Measurements from ENCODE around the gene KRTAP10-7. TPM values are rescaled to one million over a fixed set of nuclear protein-coding genes. Genes with fewer than 3 reads are reported as not detected.
"Not testable (repeated sequence)": the region's sequence is repeated elsewhere in the genome, so short reads cannot be mapped to it uniquely, and the experiment has no call there.

The KRTAP10-7 gene
- total RNA-seq, 2 experiments from 2014 or later: not detected

DNA sequence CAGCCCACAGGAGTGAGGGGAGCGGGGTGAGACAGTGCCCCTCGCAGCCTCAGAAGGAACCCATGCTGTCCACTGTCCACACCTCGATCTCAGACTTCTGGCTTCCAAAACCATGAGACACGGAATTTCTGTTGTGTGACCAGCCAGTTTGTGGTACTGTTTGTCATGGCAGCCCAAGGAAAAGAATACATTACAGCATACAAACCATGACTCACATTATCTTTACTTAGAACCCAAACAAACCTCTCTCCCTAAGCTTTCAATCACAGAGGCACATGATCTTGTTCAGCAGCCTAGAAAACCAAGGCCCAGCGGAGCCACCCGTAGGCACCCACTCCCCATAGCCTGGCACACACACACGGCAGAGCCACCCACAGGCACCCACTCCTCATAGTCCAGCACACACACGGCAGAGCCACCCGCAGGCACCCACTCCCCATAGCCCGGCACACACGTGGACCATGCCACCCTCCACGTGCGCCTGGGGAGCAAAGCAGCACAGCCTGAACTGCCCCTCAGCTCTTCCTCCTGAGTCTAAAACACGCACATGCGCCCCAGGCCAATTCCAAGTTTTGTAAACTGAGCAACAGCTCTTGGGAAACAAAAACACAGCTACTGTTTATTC lies 27.3 kb upstream of the KRTAP10-7 start:
- ChIA-PET POLR2A (no interaction called here), CTCF (no interaction called here)
- Mint-ChIP-seq H3K4me3 (no peak overlapping the region), H3K9me3 (peaks cover 15% of the 10 kb centered on the region), H3K27me3 (peaks cover 3% of the 10 kb centered on the region), H3K27ac (no peak overlapping the region), H3K4me1 (ENCODE audit: low read depth) (no peaks in the 10 kb centered on the region), H3K36me3 (ENCODE audit: low read depth) (peaks cover 9% of the 10 kb centered on the region)
- DNase-seq (no peak), ATAC-seq (no peak)
- intact Hi-C loops (cut with micrococcal nuclease): no loop called here
- TF ChIP-seq, protein P1, sequence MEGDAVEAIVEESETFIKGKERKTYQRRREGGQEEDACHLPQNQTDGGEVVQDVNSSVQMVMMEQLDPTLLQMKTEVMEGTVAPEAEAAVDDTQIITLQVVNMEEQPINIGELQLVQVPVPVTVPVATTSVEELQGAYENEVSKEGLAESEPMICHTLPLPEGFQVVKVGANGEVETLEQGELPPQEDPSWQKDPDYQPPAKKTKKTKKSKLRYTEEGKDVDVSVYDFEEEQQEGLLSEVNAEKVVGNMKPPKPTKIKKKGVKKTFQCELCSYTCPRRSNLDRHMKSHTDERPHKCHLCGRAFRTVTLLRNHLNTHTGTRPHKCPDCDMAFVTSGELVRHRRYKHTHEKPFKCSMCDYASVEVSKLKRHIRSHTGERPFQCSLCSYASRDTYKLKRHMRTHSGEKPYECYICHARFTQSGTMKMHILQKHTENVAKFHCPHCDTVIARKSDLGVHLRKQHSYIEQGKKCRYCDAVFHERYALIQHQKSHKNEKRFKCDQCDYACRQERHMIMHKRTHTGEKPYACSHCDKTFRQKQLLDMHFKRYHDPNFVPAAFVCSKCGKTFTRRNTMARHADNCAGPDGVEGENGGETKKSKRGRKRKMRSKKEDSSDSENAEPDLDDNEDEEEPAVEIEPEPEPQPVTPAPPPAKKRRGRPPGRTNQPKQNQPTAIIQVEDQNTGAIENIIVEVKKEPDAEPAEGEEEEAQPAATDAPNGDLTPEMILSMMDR (IDR thresholded peaks at IDR 0.05): no peak

DNA sequence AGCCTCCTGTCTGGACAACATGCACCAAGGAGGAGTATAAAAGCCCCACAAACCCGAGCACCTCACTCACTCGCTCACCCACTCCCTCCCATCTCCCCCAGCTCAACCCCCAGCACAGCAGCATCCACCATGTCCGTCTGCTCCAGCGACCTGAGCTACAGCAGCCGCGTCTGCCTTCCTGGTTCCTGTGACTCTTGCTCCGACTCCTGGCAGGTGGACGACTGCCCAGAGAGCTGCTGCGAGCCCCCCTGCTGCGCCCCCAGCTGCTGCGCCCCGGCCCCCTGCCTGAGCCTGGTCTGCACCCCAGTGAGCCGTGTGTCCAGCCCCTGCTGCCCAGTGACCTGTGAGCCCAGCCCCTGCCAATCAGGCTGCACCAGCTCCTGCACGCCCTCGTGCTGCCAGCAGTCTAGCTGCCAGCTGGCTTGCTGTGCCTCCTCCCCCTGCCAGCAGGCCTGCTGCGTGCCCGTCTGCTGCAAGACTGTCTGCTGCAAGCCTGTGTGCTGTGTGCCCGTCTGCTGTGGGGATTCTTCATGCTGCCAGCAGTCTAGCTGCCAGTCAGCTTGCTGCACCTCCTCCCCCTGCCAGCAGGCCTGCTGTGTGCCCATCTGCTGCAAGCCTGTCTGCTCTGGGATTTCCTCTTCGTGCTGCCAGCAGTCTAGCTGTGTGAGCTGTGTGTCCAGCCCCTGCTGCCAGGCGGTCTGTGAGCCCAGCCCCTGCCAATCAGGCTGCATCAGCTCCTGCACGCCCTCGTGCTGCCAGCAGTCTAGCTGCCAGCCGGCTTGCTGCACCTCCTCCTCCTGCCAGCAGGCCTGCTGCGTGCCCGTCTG lies 26.6 kb upstream of the KRTAP10-7 start, which contains the start of gene KRTAP10-4:
KRTAP10-4 (plus strand) TSS at position 100 of the 827 bp plus-strand sequence; CDS start at position 130, 30 bp downstream.
- H3K4me3 Mint-ChIP-seq; ATAC-seq; intact Hi-C loops (cut with micrococcal nuclease); H3K27me3 Mint-ChIP-seq; H3K27ac Mint-ChIP-seq; DNase-seq; POLR2A ChIA-PET; CTCF ChIA-PET; H3K4me1 Mint-ChIP-seq (ENCODE audit: low read depth); H3K36me3 Mint-ChIP-seq (ENCODE audit: low read depth): not testable (repeated sequence)
- peaks cover 15% of the 10 kb centered on the region for H3K9me3 Mint-ChIP-seq

DNA sequence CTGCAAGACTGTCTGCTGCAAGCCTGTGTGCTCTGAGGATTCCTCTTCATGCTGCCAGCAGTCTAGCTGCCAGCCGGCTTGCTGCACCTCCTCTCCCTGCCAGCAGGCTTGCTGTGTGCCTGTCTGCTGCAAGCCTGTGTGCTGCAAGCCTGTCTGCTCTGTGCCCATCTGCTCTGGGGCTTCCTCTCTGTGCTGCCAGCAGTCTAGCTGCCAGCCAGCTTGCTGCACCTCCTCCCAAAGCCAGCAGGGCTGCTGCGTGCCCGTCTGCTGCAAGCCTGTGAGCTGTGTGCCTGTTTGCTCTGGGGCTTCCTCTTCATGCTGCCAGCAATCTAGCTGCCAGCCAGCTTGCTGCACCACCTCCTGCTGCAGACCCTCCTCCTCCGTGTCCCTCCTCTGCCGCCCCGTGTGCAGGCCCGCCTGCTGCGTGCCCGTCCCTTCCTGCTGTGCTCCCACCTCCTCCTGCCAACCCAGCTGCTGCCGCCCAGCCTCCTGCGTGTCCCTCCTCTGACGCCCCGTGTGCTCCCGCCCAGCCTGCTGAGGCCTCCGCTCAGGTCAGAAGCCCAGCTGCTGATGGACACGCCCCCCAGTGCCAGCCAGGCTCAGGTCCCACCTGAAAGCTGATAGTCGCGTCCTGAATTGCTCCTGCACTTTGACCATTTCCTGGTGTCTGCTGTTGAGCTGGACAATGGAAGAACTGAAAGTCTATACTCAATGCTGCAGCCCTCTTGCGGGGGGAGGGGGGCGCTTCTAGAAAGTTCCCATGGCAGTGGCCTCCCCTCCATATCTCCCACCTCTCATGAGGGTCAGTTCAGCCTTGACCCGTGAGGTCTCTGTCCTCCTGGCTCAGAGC lies 25.7 kb upstream of the KRTAP10-7 start:
- ATAC-seq: peak; percentile 17
- TF ChIP-seq, protein P1 (IDR thresholded peaks at IDR 0.05): no peak
- intact Hi-C loops (cut with micrococcal nuclease): no loop called here
- ChIA-PET CTCF (interaction anchor here (1.1 kb wide), 1 partner anchor 10 kb away, joined by 4 read pairs; no protein-coding TSS in a partner anchor), POLR2A (no interaction called here)
- no peaks in the 10 kb centered on the region for H3K4me1 Mint-ChIP-seq (ENCODE audit: low read depth)
- peaks cover 9% of the 10 kb centered on the region for H3K36me3 Mint-ChIP-seq (ENCODE audit: low read depth)
- no peak overlapping the region for H3K27ac Mint-ChIP-seq
- peaks cover 3% of the 10 kb centered on the region for H3K27me3 Mint-ChIP-seq
- peaks cover 15% of the 10 kb centered on the region for H3K9me3 Mint-ChIP-seq
- H3K4me3 Mint-ChIP-seq: no peak overlapping the region
- DNase-seq: no peak

DNA sequence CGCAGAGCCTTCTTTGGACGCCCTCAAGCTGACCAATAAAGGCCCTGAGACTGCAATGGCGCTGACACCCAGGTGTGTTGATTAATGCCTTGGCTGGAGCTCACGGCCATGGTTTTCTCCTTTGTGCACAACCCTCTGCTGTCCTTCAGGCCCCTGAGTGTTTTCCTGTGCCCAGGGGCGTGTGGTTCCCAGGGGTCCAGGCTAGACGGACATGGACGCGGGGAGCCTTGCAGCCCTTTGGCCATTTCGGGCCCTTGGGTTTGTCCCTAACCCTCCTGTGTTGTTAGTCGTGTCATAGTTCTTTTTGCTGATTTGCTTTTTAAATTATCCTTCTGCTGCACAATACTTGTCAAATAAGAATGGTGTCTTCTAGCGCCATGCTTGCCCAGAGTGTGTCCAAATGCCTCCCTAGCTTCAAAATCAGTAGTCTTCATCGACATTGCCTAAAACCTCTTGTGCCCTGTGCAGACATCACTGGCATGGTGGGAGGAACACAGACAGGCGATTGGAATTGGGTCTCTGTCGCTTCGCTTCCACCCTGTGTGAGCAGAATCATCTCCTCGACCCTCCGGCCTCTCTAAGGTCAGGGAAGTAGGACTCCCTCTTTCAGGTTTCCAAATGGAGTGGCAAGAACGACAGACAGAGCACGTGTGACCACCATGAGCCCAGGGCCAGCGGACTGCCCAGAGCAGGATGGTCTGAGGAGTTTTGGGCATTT lies 24.9 kb upstream of the KRTAP10-7 start:
- DNase-seq (no peak), ATAC-seq (no peak)
- intact Hi-C loops (cut with micrococcal nuclease): no loop called here
- Mint-ChIP-seq H3K4me1 (ENCODE audit: low read depth) (no peaks in the 10 kb centered on the region), H3K27me3 (peaks cover 3% of the 10 kb centered on the region), H3K36me3 (ENCODE audit: low read depth) (peaks cover 9% of the 10 kb centered on the region), H3K9me3 (peaks cover 18% of the 10 kb centered on the region), H3K4me3 (no peak overlapping the region), H3K27ac (no peak overlapping the region)
- CTCF ChIA-PET: interaction anchor here (1.1 kb wide), 1 partner anchor 9 kb away, joined by 4 read pairs; no protein-coding TSS in a partner anchor
- TF ChIP-seq, protein P1 (IDR thresholded peaks at IDR 0.05): no peak
- POLR2A ChIA-PET: no interaction called here

DNA sequence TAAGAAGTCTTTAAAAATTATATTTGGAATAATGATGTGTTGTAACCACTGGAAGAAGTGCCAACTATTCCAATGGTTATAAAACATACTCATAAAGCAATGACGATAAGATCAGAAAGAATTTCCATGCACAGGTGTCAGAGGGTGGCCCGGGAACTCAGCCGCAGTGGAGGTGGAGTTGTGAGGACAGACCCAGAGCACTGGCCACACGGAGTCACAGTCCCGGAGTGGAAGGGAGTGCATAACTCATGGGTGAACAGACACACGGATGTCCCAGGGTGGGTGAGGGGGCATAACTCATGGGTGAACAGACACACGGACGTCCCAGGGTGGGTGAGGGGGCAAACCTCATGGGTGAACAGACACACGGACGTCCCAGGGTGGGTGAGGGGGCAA lies 24.4 kb upstream of the KRTAP10-7 start:
- peaks cover 3% of the 10 kb centered on the region for H3K27me3 Mint-ChIP-seq
- ATAC-seq (no peak), DNase-seq (no peak)
- TF ChIP-seq, protein P1 (IDR thresholded peaks at IDR 0.05): no peak
- H3K9me3 Mint-ChIP-seq: peaks cover 21% of the 10 kb centered on the region
- intact Hi-C loops (cut with micrococcal nuclease): no loop called here
- H3K4me1 Mint-ChIP-seq (ENCODE audit: low read depth): no peaks in the 10 kb centered on the region
- ChIA-PET POLR2A (no interaction called here), CTCF (no interaction called here)
- peaks cover 9% of the 10 kb centered on the region for H3K36me3 Mint-ChIP-seq (ENCODE audit: low read depth)
- H3K27ac Mint-ChIP-seq: no peak overlapping the region
- H3K4me3 Mint-ChIP-seq: no peak overlapping the region

Measured in activated CD8-positive, alpha-beta T cell treated with anti-CD3 and anti-CD28 coated beads for 36 hours (primary cell).